ENCODE data around the gene TOM1L2.

DNA sequence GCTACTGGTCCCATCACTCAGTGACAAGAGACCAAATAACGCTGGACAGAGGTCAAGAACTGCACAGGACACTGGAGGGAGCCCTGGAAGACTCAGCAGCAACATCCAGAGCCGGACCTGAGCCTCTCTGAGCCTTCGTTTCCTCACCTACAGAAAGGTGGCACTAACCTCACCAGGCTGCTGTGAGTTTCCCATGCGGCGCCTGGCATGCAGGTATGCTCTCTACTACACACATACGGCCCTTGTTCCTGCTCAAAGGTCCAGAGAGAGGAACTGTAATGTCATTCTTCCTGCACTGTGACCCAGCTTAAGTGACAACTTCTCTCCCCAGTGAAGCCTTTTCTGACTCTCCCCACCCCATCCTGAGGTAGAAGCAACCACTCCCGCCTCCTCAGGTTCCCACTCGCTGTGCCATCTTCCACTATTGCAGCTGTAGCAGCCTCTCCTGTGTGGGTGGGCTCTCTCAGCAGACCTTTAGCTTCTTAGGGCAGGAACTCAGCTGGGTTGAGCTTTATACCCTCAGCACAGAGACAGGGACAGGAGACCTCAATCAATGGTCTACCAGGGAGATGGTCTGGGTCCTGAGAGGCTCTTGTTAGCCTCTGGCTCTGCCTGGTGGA lies 91.5 kb downstream of the TOM1L2 start:
- TF ChIP-seq, protein P1, sequence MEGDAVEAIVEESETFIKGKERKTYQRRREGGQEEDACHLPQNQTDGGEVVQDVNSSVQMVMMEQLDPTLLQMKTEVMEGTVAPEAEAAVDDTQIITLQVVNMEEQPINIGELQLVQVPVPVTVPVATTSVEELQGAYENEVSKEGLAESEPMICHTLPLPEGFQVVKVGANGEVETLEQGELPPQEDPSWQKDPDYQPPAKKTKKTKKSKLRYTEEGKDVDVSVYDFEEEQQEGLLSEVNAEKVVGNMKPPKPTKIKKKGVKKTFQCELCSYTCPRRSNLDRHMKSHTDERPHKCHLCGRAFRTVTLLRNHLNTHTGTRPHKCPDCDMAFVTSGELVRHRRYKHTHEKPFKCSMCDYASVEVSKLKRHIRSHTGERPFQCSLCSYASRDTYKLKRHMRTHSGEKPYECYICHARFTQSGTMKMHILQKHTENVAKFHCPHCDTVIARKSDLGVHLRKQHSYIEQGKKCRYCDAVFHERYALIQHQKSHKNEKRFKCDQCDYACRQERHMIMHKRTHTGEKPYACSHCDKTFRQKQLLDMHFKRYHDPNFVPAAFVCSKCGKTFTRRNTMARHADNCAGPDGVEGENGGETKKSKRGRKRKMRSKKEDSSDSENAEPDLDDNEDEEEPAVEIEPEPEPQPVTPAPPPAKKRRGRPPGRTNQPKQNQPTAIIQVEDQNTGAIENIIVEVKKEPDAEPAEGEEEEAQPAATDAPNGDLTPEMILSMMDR (IDR thresholded peaks at IDR 0.05; ENCODE audit: borderline replicate concordance, extremely low read depth, low read length, poor library complexity, severe bottlenecking): no peak
- no peak for TF ChIP-seq EZH2 (IDR thresholded peaks at IDR 0.05; ENCODE audit: borderline replicate concordance, low read depth, low read length, severe bottlenecking)
